HepG2 (cell line): ENCODE measurements around the gene CCL5. TPM values are rescaled to one million over a fixed set of nuclear protein-coding genes. Genes with fewer than 3 reads are reported as not detected.

ENCODE experiments used
- ATAC-seq: fragments of 200-7000 bp; cut with Tn5 transposase; 3 replicates; pipeline ENCODE4 v1.9.1; 2020; ENCODE audit warnings: mild to moderate bottlenecking, moderate library complexity
- BruUV-seq: library from RNA; stranded (reverse); fragments of 400-500 nt; replicated peaks from 2 replicates; lab custom pipeline; 2021; lab: Mats Ljungman, UMichigan
- CTCF ChIA-PET: fragments of 300-600 bp; formaldehyde crosslinking; extraction: SDS; loops from one replicate; lab custom pipeline; 2021; ENCODE audit warnings: low total read pairs, inconsistent platforms, low intra/inter-chr PET ratio; lab: Yijun Ruan, JAX
- POLR2A ChIA-PET: fragments of 350-600 bp; sonication (Branson Sonifier 250); formaldehyde crosslinking; loops from one replicate; lab custom pipeline; 2020; ENCODE audit warnings: antibody characterized with exemption, inconsistent platforms; lab: Yijun Ruan, JAX
- DNase-seq: peaks from one replicate; pipeline ENCODE4 v3.0.0-alpha.2; 2015; ENCODE audit warnings: low spot score
- FAIRE-seq: peaks from 3 replicates; lab custom pipeline; 2011; peaks lifted over from hg19 to GRCh38; lab: Jason Lieb, UNC
- H2AFZ ChIP-seq: one replicate; pipeline ENCODE4 v1.6.1; 2011; ENCODE audit warnings: low read length, inconsistent platforms
- H3K27ac ChIP-seq: fragments of 300-600 bp; 3 replicates; pipeline ENCODE4 v1.8.0; 2011; ENCODE audit warnings: mixed run types, mild to moderate bottlenecking, mixed read lengths, low read length, inconsistent platforms; ENCODE audit not compliant: insufficient read depth; ENCODE audit errors: extremely low read length
- H3K27me3 ChIP-seq, 2 experiments: fragments of 200-600 bp in 1 of 2; 2 replicates in 1 of 2; 3 replicates in 1 of 2; pipeline versions ENCODE4 v1.6.0 to v1.8.0; 2011; ENCODE audit warnings: low read length in 2 of 2, mild to moderate bottlenecking in 2 of 2, moderate library complexity in 2 of 2, inconsistent platforms in 1 of 2; ENCODE audit not compliant: insufficient read depth in 2 of 2, control insufficient read depth in 1 of 2
- H3K36me3 ChIP-seq, 2 experiments: fragments of 200-600 bp in 1 of 2; replicated peaks in 1 of 2; 2 replicates in 1 of 2; 3 replicates in 1 of 2; pipeline versions ENCODE4 v1.5.1 to v1.8.0; 2011; ENCODE audit warnings: low read length in 2 of 2, inconsistent platforms in 1 of 2; ENCODE audit not compliant: insufficient read depth in 2 of 2, control insufficient read depth in 1 of 2
- H3K4me1 ChIP-seq: 2 replicates; pipeline ENCODE4 v1.5.1; 2012; ENCODE audit warnings: low read length, inconsistent platforms; ENCODE audit not compliant: insufficient read depth
- H3K4me2 ChIP-seq: 2 replicates; pipeline ENCODE4 v1.6.0; 2011; ENCODE audit warnings: low read depth, low read length, inconsistent platforms
- H3K4me3 ChIP-seq, 3 experiments: fragments of 200-600 bp in 1 of 3; sonication (generic), shearing (Covaris generic) in 1 of 3; replicated peaks in 1 of 3; 2 replicates each; pipeline ENCODE4 v1.5.1; 2011 to 2016; ENCODE audit warnings: low read length in 3 of 3, inconsistent platforms in 2 of 3, low read depth in 2 of 3, mild to moderate bottlenecking in 2 of 3, control low read depth in 1 of 3, mixed read lengths in 1 of 3; ENCODE audit not compliant: insufficient read depth in 1 of 3
- H3K79me2 ChIP-seq: one replicate; pipeline ENCODE4 v1.6.1; 2011; ENCODE audit warnings: low read length, inconsistent platforms; ENCODE audit not compliant: insufficient read depth
- H3K9ac ChIP-seq: 2 replicates; pipeline ENCODE4 v1.6.0; 2011; ENCODE audit warnings: mild to moderate bottlenecking, low read depth, low read length, inconsistent platforms; ENCODE audit not compliant: insufficient read depth
- H3K9me3 ChIP-seq: 2 replicates; pipeline ENCODE4 v1.5.1; 2012; ENCODE audit warnings: mild to moderate bottlenecking, low read length
- H4K20me1 ChIP-seq: 2 replicates; pipeline ENCODE4 v1.6.0; 2011; ENCODE audit warnings: inconsistent platforms, mild to moderate bottlenecking, low read length, moderate library complexity; ENCODE audit not compliant: insufficient read depth
- BCLAF1 ChIP-seq: fragments of 450-650 bp; IDR thresholded peaks from 2 replicates; pipeline ENCODE4 v1.6.1; 2017; ENCODE audit warnings: mild to moderate bottlenecking
- CHD4 ChIP-seq: fragments of 200-600 bp; sonication (generic); IDR thresholded peaks from 2 replicates; pipeline ENCODE4 v1.7.0; 2017; ENCODE audit warnings: mild to moderate bottlenecking, low read length, borderline replicate concordance
- FOXA3 ChIP-seq: IDR thresholded peaks from 2 replicates; pipeline ENCODE4 v1.6.1; 2016; ENCODE audit warnings: missing genetic modification reagents, missing compliant biosample characterization
- HINFP ChIP-seq: sonication (generic); formaldehyde crosslinking; IDR thresholded peaks from 2 replicates; pipeline ENCODE4 v1.4.0; 2020; ENCODE audit warnings: low read depth, mild to moderate bottlenecking, missing genetic modification reagents
- JUND ChIP-seq: sonication (generic); formaldehyde crosslinking; IDR thresholded peaks from 2 replicates; pipeline ENCODE4 v1.8.0; 2022; ENCODE audit warnings: mild to moderate bottlenecking, missing genetic modification reagents
- KDM4B ChIP-seq: sonication (generic); formaldehyde crosslinking; IDR thresholded peaks from 2 replicates; pipeline ENCODE4 v1.4.0; 2020; ENCODE audit warnings: missing genetic modification reagents
- ZNF207 ChIP-seq: fragments of 450-650 bp; IDR thresholded peaks from 2 replicates; pipeline ENCODE4 v1.6.1; 2016; ENCODE audit warnings: antibody characterized with exemption, borderline replicate concordance
- ZNF230 ChIP-seq: sonication (generic); formaldehyde crosslinking; IDR thresholded peaks from 2 replicates; pipeline ENCODE4 v1.4.0; 2020; ENCODE audit warnings: mild to moderate bottlenecking, missing genetic modification reagents
- ZNF3 ChIP-seq: IDR thresholded peaks from 2 replicates; pipeline ENCODE4 v1.7.0; 2017; ENCODE audit warnings: inconsistent platforms
- ZNF572 ChIP-seq: sonication (generic); formaldehyde crosslinking; IDR thresholded peaks from 2 replicates; pipeline ENCODE4 v1.5.1; 2020; ENCODE audit warnings: mild to moderate bottlenecking, missing genetic modification reagents
- ZNF577 ChIP-seq: sonication (generic); formaldehyde crosslinking; IDR thresholded peaks from 2 replicates; pipeline ENCODE4 v1.4.0; 2020; ENCODE audit warnings: mild to moderate bottlenecking, low read depth, missing genetic modification reagents, borderline replicate concordance
- ZNF674 ChIP-seq: sonication (generic); formaldehyde crosslinking; IDR thresholded peaks from 2 replicates; pipeline ENCODE4 v1.5.0; 2020; ENCODE audit warnings: low read depth, mild to moderate bottlenecking, missing genetic modification reagents
- ZNF816 ChIP-seq: sonication (generic); formaldehyde crosslinking; IDR thresholded peaks from 2 replicates; pipeline ENCODE4 v1.8.0; 2022; ENCODE audit warnings: missing genetic modification reagents, mild to moderate bottlenecking, borderline replicate concordance
- WGBS: methylation state at CpG from one replicate; pipeline ENCODE4 v1.1.6; 2017; ENCODE audit warnings: low lambda C conversion rate; 5-methylcytosine and 5-hydroxymethylcytosine counted together
- in situ Hi-C: cut with HindIII; loops from 2 replicates; pipeline ENCODE4 v1.10.0; 2017; ENCODE audit warnings: low pct_unique_long_range_greater_than_20kb; ENCODE audit not compliant: extremely low pct_ligation_motif_present
- intact Hi-C: fragments of 100-400 bp; cut with micrococcal nuclease; formaldehyde crosslinking; loops from one replicate; pipeline ENCODE4 v1.10.0; 2022; ENCODE audit not compliant: unreplicated experiment
- polyA plus RNA-seq, 8 experiments: library from polyadenylated mRNA; depleted of rRNA in 3 of 8; stranded (reverse) in 7 of 8; unstranded in 1 of 8; fragments of >200 nt; fragmentation: Illumina TruSeq in 4 of 8; extraction: Trizol in 4 of 8; gene quantifications; 2 replicates each; pipeline versions ENCODE4 v1.2.1 to v1.2.3, GENCODE V29; 2011 to 2016; ENCODE audit warnings: low read depth in 4 of 8, missing spikeins in 1 of 8, mixed read lengths in 1 of 8; ENCODE audit not compliant: insufficient read depth in 1 of 8
- total RNA-seq, 5 experiments: library from RNA; depleted of rRNA; stranded (reverse); fragments of >200 nt; fragmentation: Illumina TruSeq; extraction: Trizol; gene quantifications; 2 replicates each; pipeline ENCODE4 v1.2.3, GENCODE V29; 2016; ENCODE audit warnings: low read depth in 1 of 5
- TF ChIP-seq, protein P1 (sequence below): sonication (generic); formaldehyde crosslinking; IDR thresholded peaks from 2 replicates; pipeline ENCODE4 v1.5.1; 2020; ENCODE audit warnings: mild to moderate bottlenecking, missing genetic modification reagents, borderline replicate concordance
- TF ChIP-seq, protein P2 (sequence below): sonication (generic); formaldehyde crosslinking; IDR thresholded peaks from 2 replicates; pipeline ENCODE4 v1.8.0; 2022; ENCODE audit warnings: missing genetic modification reagents, mild to moderate bottlenecking, inconsistent platforms, borderline replicate concordance

The CCL5 gene
- total and polyA plus RNA-seq, 2 of the 13 experiments (the other 11 are each of a cell fraction or from before 2014, with no cell fraction given): 0.13 to 0.29 TPM

GRCh38 chr17:35890774-35891155 is 10.6 kb upstream of the CCL5 start (continued):
- TF ChIP-seq, protein P1, sequence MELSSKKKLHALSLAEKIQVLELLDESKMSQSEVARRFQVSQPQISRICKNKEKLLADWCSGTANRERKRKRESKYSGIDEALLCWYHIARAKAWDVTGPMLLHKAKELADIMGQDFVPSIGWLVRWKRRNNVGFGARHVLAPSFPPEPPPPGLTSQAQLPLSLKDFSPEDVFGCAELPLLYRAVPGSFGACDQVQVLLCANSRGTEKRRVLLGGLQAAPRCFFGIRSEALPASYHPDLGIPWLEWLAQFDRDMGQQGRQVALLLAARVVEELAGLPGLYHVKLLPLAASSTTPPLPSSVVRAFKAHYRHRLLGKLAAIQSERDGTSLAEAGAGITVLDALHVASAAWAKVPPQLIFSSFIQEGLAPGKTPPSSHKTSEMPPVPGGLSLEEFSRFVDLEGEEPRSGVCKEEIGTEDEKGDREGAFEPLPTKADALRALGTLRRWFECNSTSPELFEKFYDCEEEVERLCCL (CRISPR knock-in tag): no peak
- TF ChIP-seq ZNF674 (CRISPR knock-in tag): no peak
- TF ChIP-seq, protein P2, sequence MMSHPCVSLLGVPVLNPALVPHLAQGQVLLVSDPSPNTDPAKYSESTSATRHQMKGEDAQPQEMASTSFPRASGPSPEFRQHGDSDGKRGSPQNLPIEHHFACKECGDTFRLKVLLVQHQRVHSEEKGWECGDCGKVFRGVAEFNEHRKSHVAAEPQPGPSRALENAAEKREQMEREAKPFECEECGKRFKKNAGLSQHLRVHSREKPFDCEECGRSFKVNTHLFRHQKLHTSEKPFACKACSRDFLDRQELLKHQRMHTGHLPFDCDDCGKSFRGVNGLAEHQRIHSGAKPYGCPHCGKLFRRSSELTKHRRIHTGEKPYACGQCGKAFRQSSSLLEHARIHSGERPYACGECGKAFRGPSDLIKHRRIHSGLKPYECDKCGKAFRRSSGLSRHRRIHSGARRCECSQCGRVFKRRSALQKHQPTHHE (CRISPR knock-in tag): no peak
- no peak for TF ChIP-seq JUND (CRISPR knock-in tag)
- TF ChIP-seq ZNF572 (CRISPR knock-in tag): no peak
- TF ChIP-seq ZNF3: no peak

DNA sequence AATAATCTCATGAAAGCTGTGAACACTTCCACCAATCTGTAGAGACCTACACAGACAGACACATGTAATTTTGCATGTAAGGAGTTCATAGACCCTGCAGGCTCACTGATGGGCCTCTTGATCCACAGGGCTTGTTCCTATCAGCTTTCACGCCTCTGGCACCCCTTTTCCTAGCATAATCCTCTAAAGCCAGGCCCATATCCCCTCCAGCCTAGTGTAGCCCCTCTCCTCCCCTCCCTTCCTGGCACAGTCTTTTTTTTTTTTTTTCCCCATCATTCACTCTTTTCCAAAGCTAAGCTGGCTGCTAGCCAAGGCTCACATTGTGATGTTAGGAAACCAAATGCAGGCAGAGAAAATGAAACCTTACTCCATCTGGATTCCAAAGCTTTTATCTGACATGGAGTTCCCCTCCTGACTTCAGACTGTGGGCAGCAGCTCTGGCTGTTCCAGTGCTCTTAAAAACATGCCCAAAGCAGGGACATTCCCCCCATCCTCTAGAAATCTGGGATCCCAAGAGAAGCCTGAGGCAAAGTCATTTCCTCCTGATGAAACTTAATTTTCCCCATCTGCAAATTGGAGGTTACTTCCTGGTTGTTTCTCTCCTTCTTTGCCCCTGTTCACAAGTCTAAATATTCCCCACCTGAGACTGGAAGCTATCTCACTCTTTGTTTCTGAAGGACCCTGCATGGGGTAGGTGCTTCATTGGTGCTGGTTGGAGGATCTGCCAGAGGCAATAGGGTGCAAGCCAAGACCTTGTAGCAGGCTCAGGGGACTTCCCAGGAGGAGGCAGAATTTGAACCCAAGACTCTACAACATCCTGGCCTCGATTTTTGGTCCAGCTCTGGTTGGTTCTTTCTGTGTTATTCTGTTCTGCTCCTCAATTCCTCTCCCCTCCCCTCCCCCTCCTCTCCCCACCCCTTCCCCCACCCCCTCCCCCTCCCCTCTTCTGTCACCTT is 9.9 kb upstream of the CCL5 start:
- no peak for TF ChIP-seq BCLAF1
- no peak for TF ChIP-seq ZNF230 (CRISPR knock-in tag)
- no peak for TF ChIP-seq HINFP
- TF ChIP-seq FOXA3: no peak
- TF ChIP-seq KDM4B: no peak
- no peak for TF ChIP-seq ZNF816 (CRISPR knock-in tag)
- no peak for TF ChIP-seq ZNF577
- TF ChIP-seq ZNF207: no peak
- TF ChIP-seq CHD4: no peak
- CTCF ChIA-PET: no interaction called here
- no peaks in the 10 kb centered on the region for H3K4me1 ChIP-seq
- no peak overlapping the region for H3K4me2 ChIP-seq
- H4K20me1 ChIP-seq: no peaks in the 10 kb centered on the region
- H3K79me2 ChIP-seq: no peaks in the 10 kb centered on the region
- no peak for FAIRE-seq
- no peak for DNase-seq
- peaks cover 1 to 10% of the 10 kb centered on the region in 2 experiments; a peak in 2 of 5 replicates for H3K27me3 ChIP-seq
- H3K27ac ChIP-seq: no peak overlapping the region
- no peak overlapping the region for H2AFZ ChIP-seq
- POLR2A ChIA-PET: no interaction called here
- ATAC-seq: no peak
- intact Hi-C loops: no loop called here
- no peaks in the 10 kb centered on the region for H3K36me3 ChIP-seq
- H3K9me3 ChIP-seq: no peaks in the 10 kb centered on the region
- in situ Hi-C loops: no loop called here
- BruUV-seq: no TSS peak
- no peak overlapping the region for H3K9ac ChIP-seq
- no peak overlapping the region for H3K4me3 ChIP-seq
- WGBS: 8% methylated on average over 2 of the region's 2 CpGs
